Skin epidermis (tissue), 12 donors: ENCODE measurements around the gene A4GNT.
"Not testable (repeated sequence)": the region's sequence is repeated elsewhere in the genome, so short reads cannot be mapped to it uniquely, and the experiment has no call there.

Source experiments
- H3K27ac ChIP-seq, 21 experiments: fragments of 200-600 bp; sonication (generic) in 11 of 21; one replicate each; pipeline ENCODE4 v1.5.0; 2020; ENCODE audit warnings: mild to moderate bottlenecking in 3 of 21, inconsistent platforms in 2 of 21, moderate library complexity in 2 of 21
- H3K4me3 ChIP-seq, 7 experiments: fragments of 200-600 bp; sonication (generic) in 2 of 7; one replicate each; pipeline ENCODE4 v1.5.0; 2020; ENCODE audit warnings: inconsistent platforms in 2 of 7, mild to moderate bottlenecking in 2 of 7, moderate library complexity in 1 of 7

Gene A4GNT

GRCh38 chr3:138124706-138125355, 7.4 kb downstream of the A4GNT start:
- Histone ChIP-seq H3K4me3 (no peak overlapping the region), H3K27ac (peak overlapping the region in 9 of 21 experiments; percentile 4 to 61 (median 43))

- H3K27ac ChIP-seq = peak overlapping the region in 2 of 21 experiments; percentile 1 to 61
- no peak overlapping the region for H3K4me3 ChIP-seq
Measured at GRCh38 chr3:138124188-138124587, 8.0 kb downstream of the A4GNT start.

- Histone ChIP-seq H3K27ac (no peak overlapping the region), H3K4me3 (no peak overlapping the region)
Measured at GRCh38 chr3:138119423-138119766, 12.8 kb downstream of the A4GNT start.

- H3K27ac ChIP-seq = no peak overlapping the region
Measured at GRCh38 chr3:138118612-138119422, 13.4 kb downstream of the A4GNT start.

GRCh38 chr3:138114988-138115971, 16.9 kb downstream of the A4GNT start, which contains the start of gene DZIP1L:
DZIP1L (minus strand) TSS chr3:138115608; CDS start chr3:138103971, 11,637 bp downstream.
- peak within 1 kb of the TSS; percentile 60 to 81 (median 66) for H3K4me3 ChIP-seq
- peak within 1 kb of the TSS; percentile 44 to 94 (median 86) for H3K27ac ChIP-seq

More at GRCh38 chr3:138118612-138119422, 13.4 kb downstream of the A4GNT start:
- no peak overlapping the region for H3K4me3 ChIP-seq

- H3K4me3 ChIP-seq = peak overlapping the region; percentile 60 to 81 (median 66)
- peak overlapping the region; percentile 34 to 94 (median 86) for H3K27ac ChIP-seq
Measured at GRCh38 chr3:138114431-138114918, 17.7 kb downstream of the A4GNT start.

GRCh38 chr3:138113326-138113725, 18.9 kb downstream of the A4GNT start:
- H3K27ac ChIP-seq = peak overlapping the region in 16 of 21 experiments; percentile 25 to 93 (median 86)

GRCh38 chr3:138112362-138112761, 19.8 kb downstream of the A4GNT start:
- Histone ChIP-seq H3K4me3 (no peak overlapping the region), H3K27ac (peak overlapping the region in 16 of 21 experiments; percentile 12 to 92 (median 38))

More at GRCh38 chr3:138113326-138113725, 18.9 kb downstream of the A4GNT start:
- H3K4me3 ChIP-seq = no peak overlapping the region

GRCh38 chr3:138105598-138105997, 26.6 kb downstream of the A4GNT start:
- Histone ChIP-seq H3K4me3 (no peak overlapping the region), H3K27ac (no peak overlapping the region)

GRCh38 chr3:138103466-138103865, 28.7 kb downstream of the A4GNT start:
- Histone ChIP-seq H3K4me3 (no peak overlapping the region), H3K27ac (no peak overlapping the region)

- H3K27ac ChIP-seq, H3K4me3 ChIP-seq: not testable (repeated sequence)
Measured at GRCh38 chr3:138101351-138101940, 30.7 kb downstream of the A4GNT start.

GRCh38 chr3:138099417-138099816, 32.8 kb downstream of the A4GNT start:
- Histone ChIP-seq H3K27ac (no peak overlapping the region), H3K4me3 (no peak overlapping the region)

- H3K27ac ChIP-seq = no peak overlapping the region
- H3K4me3 ChIP-seq = no peak overlapping the region
Measured at GRCh38 chr3:138097192-138098172, 34.7 kb downstream of the A4GNT start.

- no peak overlapping the region for H3K27ac ChIP-seq
- no peak overlapping the region for H3K4me3 ChIP-seq
Measured at GRCh38 chr3:138093721-138094120, 38.5 kb downstream of the A4GNT start.

- Histone ChIP-seq H3K27ac (no peak overlapping the region), H3K4me3 (no peak overlapping the region)
Measured at GRCh38 chr3:138092023-138092422, 40.2 kb downstream of the A4GNT start.

- Histone ChIP-seq H3K4me3 (no peak overlapping the region), H3K27ac (no peak overlapping the region)
Measured at GRCh38 chr3:138089091-138089490, 43.1 kb downstream of the A4GNT start.

- H3K27ac ChIP-seq, H3K4me3 ChIP-seq: not testable (repeated sequence)
Measured at GRCh38 chr3:138085745-138086144, 46.4 kb downstream of the A4GNT start.

GRCh38 chr3:138084196-138084595, 48.0 kb downstream of the A4GNT start:
- Histone ChIP-seq H3K27ac (peak overlapping the region in 1 of 21 experiments; percentile 9), H3K4me3 (no peak overlapping the region)
